HG03139 (cell line): ENCODE results near the gene PATE1.

Source experiments
- ATAC-seq: cut with Tn5 transposase; IDR thresholded peaks from one replicate; pipeline ENCODE4 v1.9.1; 2021; ENCODE audit not compliant: unreplicated experiment

The PATE1 gene

GRCh38 chr11:125787827-125788226 lies 41.7 kb downstream of the PATE1 start, which contains the start of gene PATE3:
Gene PATE3 (plus strand): TSS chr11:125788127. CDS start chr11:125788152, 25 bp downstream.
- no peak for ATAC-seq

GRCh38 chr11:125790825-125791224 lies 44.7 kb downstream of the PATE1 start:
- no peak for ATAC-seq

- no peak for ATAC-seq
These were observed 51.6 kb downstream of the PATE1 start for GRCh38 chr11:125797641-125798040.
